Measurements from ENCODE around the gene FBXL20.

FBXL20 gene

DNA sequence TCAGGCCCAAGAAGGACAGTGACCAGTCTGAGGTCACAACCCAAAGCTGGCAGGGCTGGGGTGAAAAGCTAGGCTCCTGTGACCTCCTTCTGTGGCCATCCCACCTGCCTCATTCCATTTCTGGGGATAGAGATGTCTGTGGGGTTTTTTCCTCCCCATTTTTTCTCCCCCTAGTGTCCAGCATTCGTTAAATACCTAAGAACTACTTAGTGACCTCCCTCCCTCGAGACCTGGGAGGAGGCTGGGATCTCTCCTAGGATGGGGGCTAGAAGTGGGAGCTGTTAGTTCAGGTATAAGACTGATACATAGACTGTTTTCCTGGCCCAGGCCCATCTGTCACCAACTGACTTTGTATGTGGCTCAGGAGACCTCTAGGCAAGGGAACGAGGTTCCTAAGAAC lies 155.2 kb downstream of the FBXL20 start:
- Histone ChIP-seq H3K4me3 (ENCODE audit: low read length, poor library complexity, severe bottlenecking) (no peak overlapping the region), H3K9me2 (replicated peaks; ENCODE audit: low read depth, low read length) (no peaks in the 10 kb centered on the region), H3F3A (ENCODE audit: low read depth) (peaks cover 4% of the 10 kb centered on the region; the same call in 1 of the 2 replicates), H3K79me2 (ENCODE audit: insufficient read depth, low read length) (no peaks in the 10 kb centered on the region), H4K20me1 (ENCODE audit: insufficient read depth, low read length, poor library complexity, severe bottlenecking) (no peaks in the 10 kb centered on the region), H2AFZ (ENCODE audit: low read length) (no peak overlapping the region), H3K4me1 (ENCODE audit: insufficient read depth, low read length, poor library complexity, severe bottlenecking) (peaks cover 20% of the 10 kb centered on the region), H3K27me3 (ENCODE audit: insufficient read depth, low read length, poor library complexity, severe bottlenecking) (no peaks in the 10 kb centered on the region), H3K9me3 (ENCODE audit: insufficient read depth, low read depth, low read length) (no peaks in the 10 kb centered on the region), H3K4me2 (ENCODE audit: low read depth, low read length, poor library complexity, severe bottlenecking) (no peak overlapping the region), H3K36me3 (ENCODE audit: insufficient read depth, low read length) (no peaks in the 10 kb centered on the region), H3K9ac (ENCODE audit: low read depth, low read length, poor library complexity, severe bottlenecking) (no peak overlapping the region)
- no peak for TF ChIP-seq EZH2phosphoT487 (IDR thresholded peaks at IDR 0.05; ENCODE audit: borderline replicate concordance)
- TF ChIP-seq, protein P1, sequence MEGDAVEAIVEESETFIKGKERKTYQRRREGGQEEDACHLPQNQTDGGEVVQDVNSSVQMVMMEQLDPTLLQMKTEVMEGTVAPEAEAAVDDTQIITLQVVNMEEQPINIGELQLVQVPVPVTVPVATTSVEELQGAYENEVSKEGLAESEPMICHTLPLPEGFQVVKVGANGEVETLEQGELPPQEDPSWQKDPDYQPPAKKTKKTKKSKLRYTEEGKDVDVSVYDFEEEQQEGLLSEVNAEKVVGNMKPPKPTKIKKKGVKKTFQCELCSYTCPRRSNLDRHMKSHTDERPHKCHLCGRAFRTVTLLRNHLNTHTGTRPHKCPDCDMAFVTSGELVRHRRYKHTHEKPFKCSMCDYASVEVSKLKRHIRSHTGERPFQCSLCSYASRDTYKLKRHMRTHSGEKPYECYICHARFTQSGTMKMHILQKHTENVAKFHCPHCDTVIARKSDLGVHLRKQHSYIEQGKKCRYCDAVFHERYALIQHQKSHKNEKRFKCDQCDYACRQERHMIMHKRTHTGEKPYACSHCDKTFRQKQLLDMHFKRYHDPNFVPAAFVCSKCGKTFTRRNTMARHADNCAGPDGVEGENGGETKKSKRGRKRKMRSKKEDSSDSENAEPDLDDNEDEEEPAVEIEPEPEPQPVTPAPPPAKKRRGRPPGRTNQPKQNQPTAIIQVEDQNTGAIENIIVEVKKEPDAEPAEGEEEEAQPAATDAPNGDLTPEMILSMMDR (conservative IDR thresholded peaks at IDR 0.05; ENCODE audit: low read length), result no peak

DNA sequence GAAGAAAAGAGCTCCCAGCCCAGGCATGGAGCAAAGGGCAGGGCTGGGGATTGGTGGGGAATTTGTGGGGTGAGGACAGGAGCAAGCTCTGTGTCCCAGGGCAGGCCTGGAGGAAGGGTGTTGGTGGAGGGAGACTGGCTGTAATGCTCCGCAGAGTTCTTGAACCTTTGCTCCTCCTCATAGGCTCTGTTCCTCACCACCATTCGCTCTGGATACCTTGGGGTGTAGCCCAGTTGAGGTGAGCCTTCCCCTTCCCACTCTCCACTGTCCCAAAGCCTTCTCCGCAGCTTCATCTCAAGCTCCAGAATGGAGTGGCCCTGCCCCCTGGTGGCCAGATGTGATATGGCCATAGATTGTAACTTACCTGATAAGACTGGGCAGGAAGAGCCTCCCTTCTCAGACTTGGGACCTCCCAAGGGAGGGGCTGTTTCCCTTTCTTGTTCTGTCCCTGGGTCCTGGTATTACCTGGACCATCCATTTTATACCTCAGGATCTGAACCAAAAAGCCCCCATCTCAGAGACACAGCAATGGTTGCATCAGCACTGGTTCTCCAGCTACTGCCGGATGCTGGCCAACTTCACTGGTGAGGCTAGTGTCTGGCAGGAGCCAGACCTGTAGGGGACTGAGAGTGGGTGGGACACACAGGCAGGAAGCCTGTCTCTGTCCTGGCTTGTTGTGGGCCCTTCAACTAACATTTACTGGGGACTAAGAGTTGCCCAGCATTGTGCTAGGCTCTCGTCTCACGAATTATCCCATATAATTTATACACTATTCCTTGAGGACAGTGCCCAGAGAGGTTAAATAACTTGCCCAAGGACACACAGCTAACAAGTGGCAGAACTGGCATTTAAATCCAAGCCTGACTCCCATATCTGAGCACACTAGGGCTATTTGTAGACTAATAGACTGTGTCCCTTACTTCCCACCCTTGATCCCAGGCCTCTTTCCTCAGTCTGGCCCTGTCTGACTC lies 156.5 kb downstream of the FBXL20 start:
- no peaks in the 10 kb centered on the region for H3K36me3 ChIP-seq (ENCODE audit: insufficient read depth, low read length)
- peak overlapping the region; percentile 88 for H3K4me2 ChIP-seq (ENCODE audit: low read depth, low read length, poor library complexity, severe bottlenecking)

DNA sequence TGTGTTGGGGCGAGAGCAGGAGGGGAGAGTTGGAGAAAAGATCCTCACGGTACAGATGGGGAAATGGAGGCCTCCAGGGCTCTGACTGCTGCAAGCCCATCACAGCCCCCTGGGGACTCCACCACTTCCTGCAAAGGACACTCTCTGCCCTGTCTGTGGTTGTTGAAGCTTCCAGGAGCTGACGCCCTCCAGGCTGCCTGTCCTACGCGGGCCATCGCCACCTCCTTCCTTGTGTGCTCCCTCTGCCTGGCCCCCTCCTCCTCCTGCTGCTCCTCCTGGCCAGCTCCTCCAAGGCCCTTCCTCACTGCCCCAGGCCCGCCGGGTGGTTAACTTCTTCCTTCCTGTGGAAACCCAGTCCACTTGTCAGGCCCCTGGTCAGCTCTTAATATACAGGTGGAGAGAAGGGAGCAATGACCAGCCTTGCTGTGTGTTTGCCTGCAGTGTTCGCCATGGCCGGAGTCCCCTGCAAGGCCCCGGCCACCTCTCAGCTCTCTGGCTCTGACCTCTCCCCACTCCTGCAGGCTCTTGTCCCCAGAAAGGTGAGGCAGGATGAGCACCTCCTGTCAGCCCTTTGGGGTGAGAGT lies 157.3 kb downstream of the FBXL20 start:
- no peaks in the 10 kb centered on the region for H3K79me2 ChIP-seq (ENCODE audit: insufficient read depth, low read length)
- H4K20me1 ChIP-seq (ENCODE audit: insufficient read depth, low read length, poor library complexity, severe bottlenecking), result no peaks in the 10 kb centered on the region
- no peaks in the 10 kb centered on the region for H3K27me3 ChIP-seq (ENCODE audit: insufficient read depth, low read length, poor library complexity, severe bottlenecking)
- peaks cover 4% of the 10 kb centered on the region; the same call in 1 of the 2 replicates for H3F3A ChIP-seq (ENCODE audit: low read depth)
- peaks cover 20% of the 10 kb centered on the region for H3K4me1 ChIP-seq (ENCODE audit: insufficient read depth, low read length, poor library complexity, severe bottlenecking)
- H3K4me2 ChIP-seq (ENCODE audit: low read depth, low read length, poor library complexity, severe bottlenecking), result peak overlapping the region; percentile 88
- TF ChIP-seq EZH2phosphoT487 (IDR thresholded peaks at IDR 0.05; ENCODE audit: borderline replicate concordance), result no peak
- H3K9me3 ChIP-seq (ENCODE audit: insufficient read depth, low read depth, low read length), result no peaks in the 10 kb centered on the region
- peak overlapping the region; percentile 60 for H3K9ac ChIP-seq (ENCODE audit: low read depth, low read length, poor library complexity, severe bottlenecking)
- H3K4me3 ChIP-seq (ENCODE audit: low read length, poor library complexity, severe bottlenecking), result peak overlapping the region; percentile 64
- peak overlapping the region; percentile 49 for H2AFZ ChIP-seq (ENCODE audit: low read length)
- no peaks in the 10 kb centered on the region for H3K9me2 ChIP-seq (replicated peaks; ENCODE audit: low read depth, low read length)
- H3K36me3 ChIP-seq (ENCODE audit: insufficient read depth, low read length), result no peaks in the 10 kb centered on the region

More for the DNA sequence above, 156.5 kb downstream of the FBXL20 start:
- H3K9me3 ChIP-seq (ENCODE audit: insufficient read depth, low read depth, low read length), result no peaks in the 10 kb centered on the region
- no peaks in the 10 kb centered on the region for H4K20me1 ChIP-seq (ENCODE audit: insufficient read depth, low read length, poor library complexity, severe bottlenecking)
- peak overlapping the region; percentile 49; the same call in 1 of the 2 replicates for H2AFZ ChIP-seq (ENCODE audit: low read length)
- no peaks in the 10 kb centered on the region for H3K9me2 ChIP-seq (replicated peaks; ENCODE audit: low read depth, low read length)
- H3K4me3 ChIP-seq (ENCODE audit: low read length, poor library complexity, severe bottlenecking), result peak overlapping the region; percentile 64
- no peaks in the 10 kb centered on the region for H3K79me2 ChIP-seq (ENCODE audit: insufficient read depth, low read length)
- no peaks in the 10 kb centered on the region for H3K27me3 ChIP-seq (ENCODE audit: insufficient read depth, low read length, poor library complexity, severe bottlenecking)
- TF ChIP-seq, protein P1 (conservative IDR thresholded peaks at IDR 0.05; ENCODE audit: low read length), result peak; percentile 97
- TF ChIP-seq EZH2phosphoT487 (IDR thresholded peaks at IDR 0.05; ENCODE audit: borderline replicate concordance), result no peak
- H3F3A ChIP-seq (ENCODE audit: low read depth), result peaks cover 4% of the 10 kb centered on the region; the same call in 1 of the 2 replicates
- H3K9ac ChIP-seq (ENCODE audit: low read depth, low read length, poor library complexity, severe bottlenecking), result peak overlapping the region; percentile 60
- H3K4me1 ChIP-seq (ENCODE audit: insufficient read depth, low read length, poor library complexity, severe bottlenecking), result peaks cover 20% of the 10 kb centered on the region

Measured in Loucy (cell line).